ENCODE results near the gene RREB1. TPM values are rescaled to one million over a fixed set of nuclear protein-coding genes. Genes with fewer than 3 reads are reported as not detected.
"Not testable (repeated sequence)": the region's sequence is repeated elsewhere in the genome, so short reads cannot be mapped to it uniquely, and the experiment has no call there.

The RREB1 gene
- total RNA-seq, 1 donor from 2014 or later, result 57.2 TPM

DNA sequence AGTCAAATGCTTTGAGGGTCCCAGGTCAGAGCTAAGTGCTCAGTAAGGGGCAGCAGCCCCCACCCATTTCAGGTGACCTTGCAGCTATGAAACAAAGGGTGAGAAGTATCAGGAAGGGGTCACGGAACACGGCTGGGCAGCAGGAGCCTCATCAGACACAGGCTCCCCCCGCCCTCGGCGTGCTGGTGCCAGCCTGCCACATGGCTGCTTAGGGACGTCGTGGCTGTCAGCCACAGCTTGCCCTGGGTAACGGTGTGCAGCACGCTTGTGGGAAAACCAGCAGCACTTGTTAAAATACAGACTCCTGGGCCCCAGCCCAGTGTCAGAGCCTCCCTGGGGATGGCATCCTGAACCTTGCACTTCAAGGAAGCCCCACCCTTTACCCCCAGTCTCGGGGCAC, 165.9 kb downstream of the RREB1 start:
- no peak for DNase-seq (ENCODE audit: extremely low spot score in 2 of 2)
- H3K27ac ChIP-seq, result no peak overlapping the region
- peaks cover 10% of the 10 kb centered on the region for H3K4me1 ChIP-seq
- intact Hi-C loops (cut with DNase I), result no loop called here
- H3K9me3 ChIP-seq, result no peaks in the 10 kb centered on the region
- H3K4me3 ChIP-seq, result no peak overlapping the region
- no peaks in the 10 kb centered on the region for H3K36me3 ChIP-seq
- no peak for TF ChIP-seq POLR2A (IDR thresholded peaks at IDR 0.05)
- TF ChIP-seq, protein P1, sequence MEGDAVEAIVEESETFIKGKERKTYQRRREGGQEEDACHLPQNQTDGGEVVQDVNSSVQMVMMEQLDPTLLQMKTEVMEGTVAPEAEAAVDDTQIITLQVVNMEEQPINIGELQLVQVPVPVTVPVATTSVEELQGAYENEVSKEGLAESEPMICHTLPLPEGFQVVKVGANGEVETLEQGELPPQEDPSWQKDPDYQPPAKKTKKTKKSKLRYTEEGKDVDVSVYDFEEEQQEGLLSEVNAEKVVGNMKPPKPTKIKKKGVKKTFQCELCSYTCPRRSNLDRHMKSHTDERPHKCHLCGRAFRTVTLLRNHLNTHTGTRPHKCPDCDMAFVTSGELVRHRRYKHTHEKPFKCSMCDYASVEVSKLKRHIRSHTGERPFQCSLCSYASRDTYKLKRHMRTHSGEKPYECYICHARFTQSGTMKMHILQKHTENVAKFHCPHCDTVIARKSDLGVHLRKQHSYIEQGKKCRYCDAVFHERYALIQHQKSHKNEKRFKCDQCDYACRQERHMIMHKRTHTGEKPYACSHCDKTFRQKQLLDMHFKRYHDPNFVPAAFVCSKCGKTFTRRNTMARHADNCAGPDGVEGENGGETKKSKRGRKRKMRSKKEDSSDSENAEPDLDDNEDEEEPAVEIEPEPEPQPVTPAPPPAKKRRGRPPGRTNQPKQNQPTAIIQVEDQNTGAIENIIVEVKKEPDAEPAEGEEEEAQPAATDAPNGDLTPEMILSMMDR (IDR thresholded peaks at IDR 0.05), result no peak
- TF ChIP-seq POLR2AphosphoS5 (IDR thresholded peaks at IDR 0.05; ENCODE audit: insufficient read depth in 1 of 2, low read depth in 1 of 2), result no peak
- H3K27me3 ChIP-seq, result no peaks in the 10 kb centered on the region

DNA sequence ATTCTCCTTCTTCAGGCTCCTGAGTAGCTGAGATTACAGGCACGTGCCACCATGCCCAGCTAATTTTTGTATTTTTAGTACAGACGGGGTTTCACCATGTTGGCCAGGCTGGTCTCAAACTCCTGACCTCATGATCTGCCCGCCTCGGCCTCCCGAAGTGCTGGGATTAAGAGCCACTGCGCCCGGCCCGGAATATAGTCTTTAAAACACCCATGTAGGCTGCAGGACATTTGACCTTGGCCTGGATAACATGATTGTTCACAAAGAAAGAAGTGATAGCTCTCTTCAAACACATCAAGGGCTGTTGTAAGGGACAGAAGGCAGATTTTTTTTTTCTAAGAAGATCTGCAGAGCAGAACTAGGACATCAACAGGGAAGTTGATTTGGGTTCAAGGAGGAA, 166.8 kb downstream of the RREB1 start:
- H3K27me3 ChIP-seq; H3K4me3 ChIP-seq; H3K27ac ChIP-seq; H3K9me3 ChIP-seq; intact Hi-C loops (cut with DNase I); H3K36me3 ChIP-seq; H3K4me1 ChIP-seq: not testable (repeated sequence)
- DNase-seq (ENCODE audit: extremely low spot score in 2 of 2), result peak in 1 of 2 donors; percentile 52

DNA sequence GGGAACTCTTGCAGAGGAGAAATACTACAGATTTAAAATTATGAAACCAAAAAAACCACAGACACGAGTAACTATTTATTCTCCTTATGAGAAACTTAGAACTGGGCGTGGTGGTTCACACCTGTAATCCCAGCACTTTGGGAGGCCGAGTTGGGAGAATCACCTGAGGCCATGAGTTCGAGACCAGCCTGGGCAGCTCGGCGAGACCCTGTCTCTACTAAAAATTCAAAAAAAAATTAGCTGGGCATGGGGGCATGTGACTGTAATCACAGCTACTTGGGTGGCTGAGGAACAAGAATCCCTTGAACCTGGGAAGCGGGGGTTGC, 168.4 kb downstream of the RREB1 start:
- no peak for DNase-seq (ENCODE audit: extremely low spot score in 2 of 2)
- peaks cover 7% of the 10 kb centered on the region for H3K4me1 ChIP-seq
- no peaks in the 10 kb centered on the region for H3K27me3 ChIP-seq
- H3K36me3 ChIP-seq, result no peaks in the 10 kb centered on the region
- TF ChIP-seq POLR2A (IDR thresholded peaks at IDR 0.05) (no peak), POLR2AphosphoS5 (IDR thresholded peaks at IDR 0.05; ENCODE audit: insufficient read depth in 1 of 2, low read depth in 1 of 2) (no peak)
- TF ChIP-seq, protein P1 (IDR thresholded peaks at IDR 0.05), result no peak
- no peak overlapping the region for H3K27ac ChIP-seq
- no peak overlapping the region for H3K4me3 ChIP-seq
- intact Hi-C loops (cut with DNase I), result no loop called here
- H3K9me3 ChIP-seq, result no peaks in the 10 kb centered on the region

DNA sequence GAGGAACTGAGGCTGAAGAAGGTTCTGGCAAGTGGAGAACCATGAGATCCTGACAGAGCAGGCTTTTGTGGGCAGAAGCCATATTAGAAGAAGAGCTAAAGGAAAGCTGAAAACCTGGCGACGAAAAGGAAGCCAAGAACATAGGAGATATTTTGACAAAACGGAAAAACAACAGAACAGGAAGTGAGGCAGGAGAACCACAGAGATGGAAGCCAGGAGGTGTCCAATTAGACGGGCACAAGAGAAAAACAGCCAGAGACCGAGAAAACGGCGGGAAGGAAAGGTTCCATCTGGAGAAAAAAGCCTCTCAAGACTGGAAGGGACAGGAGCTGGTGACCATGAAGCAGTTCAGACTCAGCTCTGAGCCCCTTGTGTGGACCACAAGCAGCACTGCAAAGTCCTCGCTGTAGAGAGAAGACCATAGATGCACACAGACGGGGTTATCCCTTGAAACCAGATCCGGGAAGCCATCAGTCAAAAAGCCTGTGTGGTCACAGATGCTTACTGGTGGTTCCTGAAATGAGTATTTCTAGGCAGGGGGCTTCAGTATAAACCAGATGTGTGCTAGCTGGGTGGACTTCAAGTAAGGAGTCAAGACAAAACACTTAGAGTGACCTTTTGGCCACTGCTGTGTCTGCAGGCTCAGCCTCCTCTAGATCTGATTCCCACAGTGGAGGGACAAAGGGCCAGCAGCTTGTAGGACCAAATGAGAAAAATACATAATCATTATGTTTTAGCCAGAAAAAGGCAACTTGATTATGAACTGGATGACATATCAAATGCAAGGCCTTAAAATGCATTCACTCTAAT, 174.5 kb downstream of the RREB1 start:
- intact Hi-C loops (cut with DNase I), result no loop called here
- Histone ChIP-seq H3K9me3 (no peaks in the 10 kb centered on the region), H3K36me3 (peaks cover 0 to 15% of the 10 kb centered on the region in 2 donors), H3K4me3 (no peak overlapping the region), H3K27ac (no peak overlapping the region), H3K4me1 (no peaks in the 10 kb centered on the region), H3K27me3 (no peaks in the 10 kb centered on the region)
- TF ChIP-seq POLR2AphosphoS5 (IDR thresholded peaks at IDR 0.05; ENCODE audit: insufficient read depth in 1 of 2, low read depth in 1 of 2) (no peak), POLR2A (IDR thresholded peaks at IDR 0.05) (no peak)
- TF ChIP-seq, protein P1 (IDR thresholded peaks at IDR 0.05), result no peak
- no peak for DNase-seq (ENCODE audit: extremely low spot score in 2 of 2)

DNA sequence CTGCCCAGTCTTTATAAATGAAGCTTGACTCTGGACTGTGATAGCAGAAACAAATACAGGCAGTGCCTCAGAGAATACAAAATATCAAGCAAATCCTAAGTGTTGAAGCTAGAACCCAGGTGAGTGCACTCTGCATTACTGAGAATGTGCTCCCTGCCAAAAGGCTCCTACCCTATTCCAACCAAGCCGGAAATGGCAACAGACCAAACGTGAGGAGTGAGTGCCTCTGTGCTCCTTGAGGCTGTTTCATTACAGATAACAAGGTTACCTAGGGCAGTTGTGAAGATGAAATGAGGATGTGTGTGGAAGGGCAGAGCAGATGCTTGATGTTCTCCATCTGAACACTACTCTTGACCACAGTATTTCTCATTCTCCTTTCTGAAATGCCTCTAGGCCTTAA, 175.9 kb downstream of the RREB1 start:
- Histone ChIP-seq H3K27ac (no peak overlapping the region), H3K9me3 (no peaks in the 10 kb centered on the region), H3K4me3 (no peak overlapping the region), H3K27me3 (no peaks in the 10 kb centered on the region), H3K36me3 (peaks cover 0 to 23% of the 10 kb centered on the region in 2 donors), H3K4me1 (no peaks in the 10 kb centered on the region)
- intact Hi-C loops (cut with DNase I), result no loop called here
- DNase-seq (ENCODE audit: extremely low spot score in 2 of 2), result no peak
- TF ChIP-seq POLR2AphosphoS5 (IDR thresholded peaks at IDR 0.05; ENCODE audit: insufficient read depth in 1 of 2, low read depth in 1 of 2), result no peak
- TF ChIP-seq POLR2A (IDR thresholded peaks at IDR 0.05), result no peak
- TF ChIP-seq, protein P1 (IDR thresholded peaks at IDR 0.05), result no peak

Measured in vagina (tissue), 2 donors.